SK-N-SH (cell line): ENCODE measurements around the gene KCND1. TPM values are rescaled to one million over a fixed set of nuclear protein-coding genes. Genes with fewer than 3 reads are reported as not detected.

Experiments used
- CTCF ChIA-PET: fragments of 300-600, 350-600 bp; formaldehyde crosslinking; extraction: SDS; loops from one replicate; lab custom pipeline; 2021; lab: Yijun Ruan, JAX
- POLR2A ChIA-PET: fragments of 350-600 bp; sonication (Branson Sonifier 250); formaldehyde crosslinking; extraction: SDS; loops from one replicate; lab custom pipeline; 2020; ENCODE audit warnings: antibody characterized with exemption, inconsistent platforms; lab: Yijun Ruan, JAX
- DNase-seq: peaks from one replicate; pipeline ENCODE4 v3.0.0; 2012
- H2AFZ ChIP-seq: fragments of 200-600 bp; sonication (generic); 2 replicates; pipeline ENCODE4 v1.8.1; 2016; ENCODE audit warnings: antibody characterized with exemption, mild to moderate bottlenecking, low read depth
- H3F3A ChIP-seq: fragments of 200-600 bp; sonication (generic); replicated peaks from 2 replicates; pipeline ENCODE3; 2016; ENCODE audit warnings: antibody characterized with exemption, mild to moderate bottlenecking; ENCODE audit not compliant: insufficient read depth
- H3K27ac ChIP-seq, 2 experiments: fragments of 200-500 bp in 1 of 2; fragments of 200-600 bp in 1 of 2; sonication (Bioruptor generic) in 1 of 2; sonication (generic), shearing (Covaris generic) in 1 of 2; 2 replicates each; pipeline versions ENCODE4 v1.5.1 to v1.6.1; 2014 to 2016; ENCODE audit warnings: low read depth in 2 of 2, inconsistent platforms in 1 of 2, low read length in 1 of 2, mild to moderate bottlenecking in 1 of 2, mixed read lengths in 1 of 2
- H3K27me3 ChIP-seq: fragments of 200-600 bp; sonication (generic), shearing (Covaris generic); 2 replicates; pipeline ENCODE4 v1.6.1; 2016; ENCODE audit warnings: mixed run types; ENCODE audit not compliant: insufficient read depth
- H3K36me3 ChIP-seq, 2 experiments: fragments of 200-500 bp in 1 of 2; fragments of 200-600 bp in 1 of 2; sonication (Bioruptor generic) in 1 of 2; sonication (generic) in 1 of 2; replicated peaks in 1 of 2; 2 replicates each; pipeline versions ENCODE3 to v1.5.1; 2014 to 2016; ENCODE audit warnings: low read length in 1 of 2, mild to moderate bottlenecking in 1 of 2; ENCODE audit not compliant: insufficient read depth in 2 of 2, control insufficient read depth in 1 of 2
- H3K4me1 ChIP-seq, 2 experiments: fragments of 200-500 bp in 1 of 2; fragments of 200-600 bp in 1 of 2; sonication (Bioruptor generic) in 1 of 2; sonication (generic), shearing (Covaris generic) in 1 of 2; 2 replicates each; pipeline versions ENCODE4 v1.5.1 to v1.6.1; 2014 to 2016; ENCODE audit warnings: low read depth in 1 of 2, low read length in 1 of 2, mixed run types in 1 of 2; ENCODE audit not compliant: insufficient read depth in 2 of 2, control insufficient read depth in 1 of 2
- H3K4me2 ChIP-seq: fragments of 200-600 bp; sonication (generic), shearing (Covaris generic); 2 replicates; pipeline ENCODE4 v1.6.1; 2017; ENCODE audit warnings: mixed run types
- H3K4me3 ChIP-seq, 2 experiments: fragments of 200-500 bp in 1 of 2; fragments of 200-600 bp in 1 of 2; sonication (Bioruptor generic) in 1 of 2; sonication (generic), shearing (Covaris generic) in 1 of 2; 2 replicates each; pipeline versions ENCODE4 v1.5.1 to v1.8.1; 2014 to 2016; ENCODE audit warnings: low read depth in 2 of 2, inconsistent platforms in 1 of 2, low read length in 1 of 2, mild to moderate bottlenecking in 1 of 2, mixed read lengths in 1 of 2, moderate library complexity in 1 of 2
- H3K79me2 ChIP-seq: fragments of 200-600 bp; sonication (generic); 2 replicates; pipeline ENCODE4 v1.8.1; 2017; ENCODE audit warnings: mild to moderate bottlenecking; ENCODE audit not compliant: insufficient read depth
- H3K9ac ChIP-seq: fragments of 200-600 bp; sonication (generic); 2 replicates; pipeline ENCODE4 v1.6.1; 2017; ENCODE audit warnings: mixed run types
- H3K9me2 ChIP-seq: fragments of 200-600 bp; sonication (generic); 2 replicates; pipeline ENCODE4 v1.6.1; 2017; ENCODE audit warnings: mixed run types
- H3K9me3 ChIP-seq: fragments of 200-600 bp; sonication (generic); 2 replicates; pipeline ENCODE4 v1.6.1; 2017; ENCODE audit warnings: mixed run types, mild to moderate bottlenecking, moderate library complexity
- H4K20me1 ChIP-seq: fragments of 200-600 bp; sonication (generic); 2 replicates; pipeline ENCODE4 v1.6.1; 2017; ENCODE audit warnings: mild to moderate bottlenecking, mixed run types; ENCODE audit not compliant: insufficient read depth
- EP300 ChIP-seq, 2 experiments: IDR thresholded peaks; 2 replicates each; pipeline versions ENCODE4 v1.4.0 to v1.6.1; 2012; ENCODE audit warnings: borderline replicate concordance in 1 of 2, low read depth in 1 of 2, low read length in 1 of 2
- FOXM1 ChIP-seq: IDR thresholded peaks from 2 replicates; pipeline ENCODE4 v1.4.0; 2012; ENCODE audit warnings: low read depth, mild to moderate bottlenecking
- GATA2 ChIP-seq: sonication (generic); formaldehyde crosslinking; IDR thresholded peaks from 2 replicates; pipeline ENCODE4 v1.5.0; 2020; ENCODE audit warnings: mild to moderate bottlenecking, missing genetic modification reagents
- NFIC ChIP-seq: IDR thresholded peaks from 2 replicates; pipeline ENCODE4 v1.4.0; 2012; ENCODE audit warnings: borderline replicate concordance
- RAD21 ChIP-seq: IDR thresholded peaks from 2 replicates; pipeline ENCODE4 v1.6.1; 2012; ENCODE audit warnings: mild to moderate bottlenecking, low read length
- RCOR1 ChIP-seq: fragments of 150-350 bp; IDR thresholded peaks from 2 replicates; pipeline ENCODE4 v1.6.1; 2017; ENCODE audit warnings: antibody characterized with exemption, low read length
- RXRA ChIP-seq: IDR thresholded peaks from 2 replicates; pipeline ENCODE4 v1.4.0; 2012; ENCODE audit warnings: low read depth, mild to moderate bottlenecking, borderline replicate concordance
- TCF12 ChIP-seq: IDR thresholded peaks from 2 replicates; pipeline ENCODE4 v1.4.0; 2012
- YY1 ChIP-seq: IDR thresholded peaks from 2 replicates; pipeline ENCODE4 v1.4.0; 2012; ENCODE audit warnings: low read depth, mild to moderate bottlenecking
- WGBS: methylation state at CpG from one replicate; pipeline ENCODE4 v1.1.6; 2017; ENCODE audit warnings: low lambda C conversion rate; 5-methylcytosine and 5-hydroxymethylcytosine counted together
- polyA plus RNA-seq, 3 experiments: library from polyadenylated mRNA; depleted of rRNA; stranded (reverse); fragments of >200 nt; gene quantifications; 2 replicates each; pipeline ENCODE4 v1.2.3, GENCODE V29; 2012
- TF ChIP-seq, protein P1 (sequence below): fragments of 200-600 bp; sonication (generic); IDR thresholded peaks from 2 replicates; pipeline ENCODE4 v1.6.1; 2017; ENCODE audit warnings: antibody characterized with exemption, mild to moderate bottlenecking, moderate library complexity
- TF ChIP-seq, protein P2 (sequence below): IDR thresholded peaks from 2 replicates; pipeline ENCODE4; 2012
- TF ChIP-seq, protein P3 (sequence below): IDR thresholded peaks from 2 replicates; pipeline ENCODE4 v1.4.0; 2012; ENCODE audit warnings: low read depth, borderline replicate concordance
- TF ChIP-seq, protein P4 (sequence below): IDR thresholded peaks from 2 replicates; pipeline ENCODE4 v1.4.0; 2012; ENCODE audit warnings: low read depth, borderline replicate concordance

Gene KCND1
- polyA plus RNA-seq, 1 of the 3 experiments (the other 2 are of a cell fraction), result 1.2 TPM

DNA sequence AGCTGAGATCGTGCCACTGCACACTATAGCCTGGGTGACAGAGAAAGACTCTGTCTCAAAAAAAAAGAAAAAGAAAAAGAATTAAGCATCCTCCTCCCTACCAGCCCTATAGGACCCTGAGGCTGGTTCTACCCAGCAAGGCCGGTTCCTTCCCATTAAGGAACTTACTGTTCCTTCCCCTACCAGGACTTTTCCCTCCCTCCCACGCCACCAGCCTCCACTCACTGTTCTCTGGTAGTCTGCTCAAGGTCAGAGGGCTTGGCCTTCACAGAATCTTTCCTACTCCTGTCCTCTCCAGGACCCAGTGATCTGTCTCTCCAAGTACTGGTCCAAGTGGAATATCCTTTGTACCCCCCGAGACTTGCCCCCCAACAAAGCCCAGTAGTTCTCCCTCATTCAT is 29.0 kb upstream of the KCND1 start:
- H3K4me3 ChIP-seq, result peak overlapping the region in 1 of 2 experiments; percentile 80; a peak in 1 of 4 replicates
- WGBS, result 95% methylated on average over 4 of the region's 4 CpGs

DNA sequence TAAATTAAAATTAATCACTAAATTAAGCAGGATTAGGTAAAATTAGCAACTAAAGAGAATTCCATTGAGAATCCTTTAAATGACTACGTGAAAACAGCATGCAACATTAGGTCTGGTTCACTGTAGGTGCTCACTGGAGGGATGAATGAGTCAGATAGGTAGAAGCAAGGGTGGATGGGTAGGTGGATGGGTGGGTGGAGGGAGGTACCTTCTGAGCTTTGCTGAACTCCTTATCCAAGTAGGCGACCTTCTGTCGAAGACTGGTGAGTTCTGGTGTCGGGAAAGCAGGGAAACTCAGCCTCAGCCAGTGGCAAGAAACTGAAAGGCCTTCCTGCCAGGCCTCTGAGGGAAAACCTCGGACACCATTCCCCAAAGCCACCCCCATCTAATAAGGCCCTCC is 27.4 kb upstream of the KCND1 start:
- no peaks in the 10 kb centered on the region for H3F3A ChIP-seq
- no peak overlapping the region for H3K4me3 ChIP-seq
- H4K20me1 ChIP-seq, result no peaks in the 10 kb centered on the region
- WGBS, result 97% methylated on average over 4 of the region's 5 CpGs
- ChIA-PET CTCF (interaction anchor here (1.2 to 1.6 kb wide), 2 partner anchors 11 to 27 kb away, joined by 3 to 5 read pairs; partner anchors contain the start of gene KCND1), POLR2A (no interaction called here)
- no peak for DNase-seq
- H3K79me2 ChIP-seq, result peaks cover 17% of the 10 kb centered on the region; the same call in 1 of the 2 replicates
- no peak overlapping the region for H3K4me2 ChIP-seq
- no peaks in the 10 kb centered on the region for H3K27me3 ChIP-seq
- H3K9me2 ChIP-seq, result no peaks in the 10 kb centered on the region
- H3K4me1 ChIP-seq, result peaks cover 0 to 8% of the 10 kb centered on the region in 2 experiments; a peak in 2 of 4 replicates
- H2AFZ ChIP-seq, result no peak overlapping the region
- no peak overlapping the region for H3K9ac ChIP-seq
- peaks cover 27 to 31% of the 10 kb centered on the region in 2 experiments for H3K36me3 ChIP-seq
- no peaks in the 10 kb centered on the region for H3K9me3 ChIP-seq
- H3K27ac ChIP-seq, result no peak overlapping the region
- TF ChIP-seq RAD21 (no peak), RXRA (no peak), TCF12 (no peak), RCOR1 (no peak)
- TF ChIP-seq, protein P1, sequence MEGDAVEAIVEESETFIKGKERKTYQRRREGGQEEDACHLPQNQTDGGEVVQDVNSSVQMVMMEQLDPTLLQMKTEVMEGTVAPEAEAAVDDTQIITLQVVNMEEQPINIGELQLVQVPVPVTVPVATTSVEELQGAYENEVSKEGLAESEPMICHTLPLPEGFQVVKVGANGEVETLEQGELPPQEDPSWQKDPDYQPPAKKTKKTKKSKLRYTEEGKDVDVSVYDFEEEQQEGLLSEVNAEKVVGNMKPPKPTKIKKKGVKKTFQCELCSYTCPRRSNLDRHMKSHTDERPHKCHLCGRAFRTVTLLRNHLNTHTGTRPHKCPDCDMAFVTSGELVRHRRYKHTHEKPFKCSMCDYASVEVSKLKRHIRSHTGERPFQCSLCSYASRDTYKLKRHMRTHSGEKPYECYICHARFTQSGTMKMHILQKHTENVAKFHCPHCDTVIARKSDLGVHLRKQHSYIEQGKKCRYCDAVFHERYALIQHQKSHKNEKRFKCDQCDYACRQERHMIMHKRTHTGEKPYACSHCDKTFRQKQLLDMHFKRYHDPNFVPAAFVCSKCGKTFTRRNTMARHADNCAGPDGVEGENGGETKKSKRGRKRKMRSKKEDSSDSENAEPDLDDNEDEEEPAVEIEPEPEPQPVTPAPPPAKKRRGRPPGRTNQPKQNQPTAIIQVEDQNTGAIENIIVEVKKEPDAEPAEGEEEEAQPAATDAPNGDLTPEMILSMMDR, result no peak
- TF ChIP-seq, protein P2, sequence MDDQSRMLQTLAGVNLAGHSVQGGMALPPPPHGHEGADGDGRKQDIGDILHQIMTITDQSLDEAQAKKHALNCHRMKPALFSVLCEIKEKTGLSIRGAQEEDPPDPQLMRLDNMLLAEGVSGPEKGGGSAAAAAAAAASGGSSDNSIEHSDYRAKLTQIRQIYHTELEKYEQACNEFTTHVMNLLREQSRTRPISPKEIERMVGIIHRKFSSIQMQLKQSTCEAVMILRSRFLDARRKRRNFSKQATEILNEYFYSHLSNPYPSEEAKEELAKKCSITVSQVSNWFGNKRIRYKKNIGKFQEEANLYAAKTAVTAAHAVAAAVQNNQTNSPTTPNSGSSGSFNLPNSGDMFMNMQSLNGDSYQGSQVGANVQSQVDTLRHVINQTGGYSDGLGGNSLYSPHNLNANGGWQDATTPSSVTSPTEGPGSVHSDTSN, result no peak

More for the DNA sequence above, 29.0 kb upstream of the KCND1 start:
- peaks cover 0 to 8% of the 10 kb centered on the region in 2 experiments; a peak in 2 of 4 replicates for H3K4me1 ChIP-seq
- no peaks in the 10 kb centered on the region for H4K20me1 ChIP-seq
- peaks cover 17% of the 10 kb centered on the region; the same call in 1 of the 2 replicates for H3K79me2 ChIP-seq
- no peaks in the 10 kb centered on the region for H3K9me2 ChIP-seq
- no peak for DNase-seq
- H3K36me3 ChIP-seq, result peaks cover 23 to 27% of the 10 kb centered on the region in 2 experiments
- no peaks in the 10 kb centered on the region for H3K9me3 ChIP-seq
- ChIA-PET POLR2A (no interaction called here), CTCF (no interaction called here)
- no peak overlapping the region for H2AFZ ChIP-seq
- H3K9ac ChIP-seq, result no peak overlapping the region
- TF ChIP-seq, protein P3, sequence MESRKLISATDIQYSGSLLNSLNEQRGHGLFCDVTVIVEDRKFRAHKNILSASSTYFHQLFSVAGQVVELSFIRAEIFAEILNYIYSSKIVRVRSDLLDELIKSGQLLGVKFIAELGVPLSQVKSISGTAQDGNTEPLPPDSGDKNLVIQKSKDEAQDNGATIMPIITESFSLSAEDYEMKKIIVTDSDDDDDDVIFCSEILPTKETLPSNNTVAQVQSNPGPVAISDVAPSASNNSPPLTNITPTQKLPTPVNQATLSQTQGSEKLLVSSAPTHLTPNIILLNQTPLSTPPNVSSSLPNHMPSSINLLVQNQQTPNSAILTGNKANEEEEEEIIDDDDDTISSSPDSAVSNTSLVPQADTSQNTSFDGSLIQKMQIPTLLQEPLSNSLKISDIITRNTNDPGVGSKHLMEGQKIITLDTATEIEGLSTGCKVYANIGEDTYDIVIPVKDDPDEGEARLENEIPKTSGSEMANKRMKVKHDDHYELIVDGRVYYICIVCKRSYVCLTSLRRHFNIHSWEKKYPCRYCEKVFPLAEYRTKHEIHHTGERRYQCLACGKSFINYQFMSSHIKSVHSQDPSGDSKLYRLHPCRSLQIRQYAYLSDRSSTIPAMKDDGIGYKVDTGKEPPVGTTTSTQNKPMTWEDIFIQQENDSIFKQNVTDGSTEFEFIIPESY, result no peak
- TF ChIP-seq RAD21 (no peak), EP300 (IDR thresholded peaks at IDR 0.05; ENCODE audit: borderline replicate concordance in 1 of 2, low read depth in 1 of 2, low read length in 1 of 2) (no peak), YY1 (no peak), FOXM1 (no peak), RXRA (no peak), GATA2 (CRISPR knock-in tag) (no peak), NFIC (no peak)
- TF ChIP-seq, protein P1, result no peak
- TF ChIP-seq, protein P4, sequence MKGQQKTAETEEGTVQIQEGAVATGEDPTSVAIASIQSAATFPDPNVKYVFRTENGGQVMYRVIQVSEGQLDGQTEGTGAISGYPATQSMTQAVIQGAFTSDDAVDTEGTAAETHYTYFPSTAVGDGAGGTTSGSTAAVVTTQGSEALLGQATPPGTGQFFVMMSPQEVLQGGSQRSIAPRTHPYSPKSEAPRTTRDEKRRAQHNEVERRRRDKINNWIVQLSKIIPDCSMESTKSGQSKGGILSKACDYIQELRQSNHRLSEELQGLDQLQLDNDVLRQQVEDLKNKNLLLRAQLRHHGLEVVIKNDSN, result no peak
- TF ChIP-seq, all 33 proteins: peak for 0
- peak overlapping the region; percentile 83 for H3K4me2 ChIP-seq
- no peak overlapping the region for H3K27ac ChIP-seq
- H3K27me3 ChIP-seq, result no peaks in the 10 kb centered on the region
- no peaks in the 10 kb centered on the region for H3F3A ChIP-seq
